Uterus (tissue), 4 donors: ENCODE data around the gene NAA20. TPM values are rescaled to one million over a fixed set of nuclear protein-coding genes. Genes with fewer than 3 reads are reported as not detected.

Experiments
- DNase-seq, 2 donors: peaks; one replicate each; pipeline ENCODE4 v3.0.0-alpha.2; 2019 to 2020
- H3K27ac ChIP-seq, 2 donors: fragments of 200-600 bp; sonication (generic); 1 replicate in 1 of 2; 2 replicates in 1 of 2; pipeline ENCODE4 v1.5.1; 2016 to 2018
- H3K27me3 ChIP-seq, 2 donors: fragments of 200-600 bp; sonication (generic); one replicate each; pipeline ENCODE4 v1.5.1; 2018 to 2019; ENCODE audit warnings: control low read depth in 1 of 2
- H3K36me3 ChIP-seq, 2 donors: fragments of 200-600 bp; sonication (generic); one replicate each; pipeline ENCODE4 v1.5.1; 2019; ENCODE audit warnings: control low read depth in 1 of 2
- H3K4me1 ChIP-seq, 2 donors: fragments of 200-600 bp; sonication (generic); one replicate each; pipeline ENCODE4 v1.5.1; 2018 to 2019; ENCODE audit warnings: control low read depth in 1 of 2
- H3K4me3 ChIP-seq, 2 donors: fragments of 200-600 bp; sonication (generic); 1 replicate in 1 of 2; 2 replicates in 1 of 2; pipeline ENCODE4 v1.5.1; 2018 to 2019; ENCODE audit warnings: mild to moderate bottlenecking in 1 of 2
- H3K9me3 ChIP-seq, 2 donors: fragments of 200-600 bp; sonication (generic); one replicate each; pipeline ENCODE4 v1.5.1; 2019; ENCODE audit warnings: control low read depth in 1 of 2
- CTCF ChIP-seq, 4 experiments: fragments of 200-600 bp in 2 of 4; fragments of 450-650 bp in 2 of 4; sonication (generic) in 2 of 4; IDR thresholded peaks; one replicate each; pipeline ENCODE4 v1.5.1; 2016 to 2019; ENCODE audit warnings: antibody characterized with exemption in 4 of 4, mild to moderate bottlenecking in 2 of 4, moderate library complexity in 1 of 4
- POLR2A ChIP-seq, 2 donors: fragments of 450-650 bp; IDR thresholded peaks; one replicate each; pipeline ENCODE4 v1.6.1; 2016; ENCODE audit warnings: antibody characterized with exemption in 2 of 2, mild to moderate bottlenecking in 1 of 2, moderate library complexity in 1 of 2
- intact Hi-C: fragments of 100-400 bp; cut with DNase I; formaldehyde crosslinking; loops from one replicate; pipeline ENCODE4 v1.15.1; 2023; ENCODE audit warnings: low total_unique reads
- total RNA-seq, 4 donors: library from RNA; depleted of rRNA in 3 of 4; stranded (reverse); fragments of >200 nt in 3 of 4; gene quantifications; one replicate each; pipeline versions ENCODE4 v1.1.0 to v1.2.4, GENCODE V29; 2014 to 2023
- donor health status: DM: yes; HTN: yes; CAD: no.

NAA20 gene
- total RNA-seq, 4 donors from 2014 or later = 24.7 to 55.7 (median 35.2) TPM

- DNase-seq = no peak
- Histone ChIP-seq H3K27me3 (no peaks in the 10 kb centered on the region), H3K4me3 (peak overlapping the region; percentile 51 to 62), H3K36me3 (no peaks in the 10 kb centered on the region), H3K4me1 (peaks cover 5 to 14% of the 10 kb centered on the region in 2 donors), H3K9me3 (no peaks in the 10 kb centered on the region), H3K27ac (peak overlapping the region; percentile 87 to 96)
- intact Hi-C loops = no loop called here
- TF ChIP-seq POLR2A (IDR thresholded peaks at IDR 0.05) = no peak
- no peak for TF ChIP-seq CTCF (IDR thresholded peaks at IDR 0.05)
These were observed 39.8 kb upstream of the NAA20 start for GRCh38 chr20:19977373-19977770.

- no peak for DNase-seq
- TF ChIP-seq CTCF (IDR thresholded peaks at IDR 0.05) (no peak), POLR2A (IDR thresholded peaks at IDR 0.05) (no peak)
- Histone ChIP-seq H3K27me3 (no peaks in the 10 kb centered on the region), H3K4me3 (no peak overlapping the region), H3K27ac (peak overlapping the region; percentile 87 to 96), H3K9me3 (no peaks in the 10 kb centered on the region), H3K4me1 (peaks cover 5 to 12% of the 10 kb centered on the region in 2 donors), H3K36me3 (no peaks in the 10 kb centered on the region)
- intact Hi-C loops = no loop called here
These were observed 38.5 kb upstream of the NAA20 start for GRCh38 chr20:19978511-19979210.

GRCh38 chr20:19981031-19981451, 36.1 kb upstream of the NAA20 start:
- no peaks in the 10 kb centered on the region for H3K36me3 ChIP-seq
- no peaks in the 10 kb centered on the region for H3K9me3 ChIP-seq
- no peak for DNase-seq
- peaks cover 0 to 7% of the 10 kb centered on the region in 2 donors for H3K4me1 ChIP-seq
- H3K4me3 ChIP-seq = no peak overlapping the region
- no peaks in the 10 kb centered on the region for H3K27me3 ChIP-seq
- no peak for TF ChIP-seq POLR2A (IDR thresholded peaks at IDR 0.05)
- no peak for TF ChIP-seq CTCF (IDR thresholded peaks at IDR 0.05)
- H3K27ac ChIP-seq = peak overlapping the region in 1 of 2 donors; percentile 22
- intact Hi-C loops = no loop called here

- Histone ChIP-seq H3K4me1 (peaks cover 7 to 8% of the 10 kb centered on the region in 2 donors), H3K36me3 (no peaks in the 10 kb centered on the region), H3K27me3 (no peaks in the 10 kb centered on the region), H3K9me3 (no peaks in the 10 kb centered on the region), H3K27ac (peak overlapping the region; percentile 30 to 73), H3K4me3 (no peak overlapping the region)
- peak; percentile 63 to 71 for DNase-seq
- TF ChIP-seq CTCF (IDR thresholded peaks at IDR 0.05) = no peak
- TF ChIP-seq POLR2A (IDR thresholded peaks at IDR 0.05) = no peak
- intact Hi-C loops = no loop called here
These were observed 30.7 kb upstream of the NAA20 start for GRCh38 chr20:19986419-19986818.

GRCh38 chr20:19987046-19987445, 30.1 kb upstream of the NAA20 start:
- Histone ChIP-seq H3K36me3 (no peaks in the 10 kb centered on the region), H3K4me1 (peaks cover under 1 to 8% of the 10 kb centered on the region in 2 donors), H3K9me3 (no peaks in the 10 kb centered on the region), H3K27ac (peak overlapping the region; percentile 30 to 73), H3K27me3 (no peaks in the 10 kb centered on the region), H3K4me3 (no peak overlapping the region)
- intact Hi-C loops = no loop called here
- DNase-seq = no peak
- TF ChIP-seq POLR2A (IDR thresholded peaks at IDR 0.05) = no peak
- no peak for TF ChIP-seq CTCF (IDR thresholded peaks at IDR 0.05)
